ENCODE results near the gene CMTR1.

The CMTR1 gene

DNA sequence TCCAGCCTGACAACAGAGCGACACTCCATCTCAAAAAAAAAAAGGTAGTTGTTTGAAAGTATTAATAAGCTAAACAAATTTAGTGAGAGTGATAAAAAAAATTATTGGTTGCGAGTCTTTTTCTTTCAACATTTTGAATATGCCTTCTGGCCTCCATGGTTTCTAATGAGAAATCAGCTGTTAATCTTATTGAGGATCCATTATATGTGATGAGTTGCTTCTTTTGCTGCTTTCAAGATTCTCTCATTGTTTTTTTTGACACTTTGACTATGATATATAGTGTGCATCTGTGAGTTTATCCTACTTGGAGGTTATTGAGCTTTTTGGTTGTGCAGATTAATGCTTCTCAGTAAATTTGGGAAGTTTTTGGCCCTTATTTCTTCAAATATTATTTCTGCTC lies 15.6 kb upstream of the CMTR1 start:
- Histone ChIP-seq H3K9ac (ENCODE audit: insufficient read length, low read depth) (no peak overlapping the region), H3K27me3 (ENCODE audit: insufficient read depth, insufficient read length) (no peaks in the 10 kb centered on the region)

GRCh38 chr6:37418722-37419121 lies 14.3 kb upstream of the CMTR1 start:
- no peak overlapping the region for H3K9ac ChIP-seq (ENCODE audit: insufficient read length, low read depth)
- H3K9me3 ChIP-seq (ENCODE audit: insufficient read depth, low read length), result no peaks in the 10 kb centered on the region
- no peak overlapping the region for H3K4me3 ChIP-seq (ENCODE audit: insufficient read length, low read depth)
- no peak for DNase-seq (ENCODE audit: low read depth, low spot score)
- TF ChIP-seq ZNF274 (IDR thresholded peaks at IDR 0.05; ENCODE audit: low read depth, low read length), result no peak
- H3K27me3 ChIP-seq (ENCODE audit: insufficient read depth, insufficient read length), result no peaks in the 10 kb centered on the region
- H3K36me3 ChIP-seq (ENCODE audit: insufficient read depth, insufficient read length, low read length), result no peaks in the 10 kb centered on the region
- no peaks in the 10 kb centered on the region for H3K4me1 ChIP-seq (ENCODE audit: insufficient read depth, insufficient read length)

More for the DNA sequence above, 15.6 kb upstream of the CMTR1 start:
- Histone ChIP-seq H3K4me1 (ENCODE audit: insufficient read depth, insufficient read length) (no peaks in the 10 kb centered on the region), H3K4me3 (ENCODE audit: insufficient read length, low read depth) (no peak overlapping the region), H3K9me3 (ENCODE audit: insufficient read depth, low read length) (no peaks in the 10 kb centered on the region), H3K36me3 (ENCODE audit: insufficient read depth, insufficient read length, low read length) (no peaks in the 10 kb centered on the region)
- TF ChIP-seq SUZ12 (IDR thresholded peaks at IDR 0.05; ENCODE audit: extremely low read depth, insufficient read depth, insufficient read length), result no peak
- TF ChIP-seq ZNF274 (IDR thresholded peaks at IDR 0.05; ENCODE audit: low read depth, low read length), result no peak
- no peak for TF ChIP-seq YY1 (IDR thresholded peaks at IDR 0.05; ENCODE audit: insufficient read depth, insufficient read length)
- no peak for DNase-seq (ENCODE audit: low read depth, low spot score)

- TF ChIP-seq ZNF274 (IDR thresholded peaks at IDR 0.05; ENCODE audit: low read depth, low read length) (no peak), YY1 (IDR thresholded peaks at IDR 0.05; ENCODE audit: insufficient read depth, insufficient read length) (no peak), SUZ12 (IDR thresholded peaks at IDR 0.05; ENCODE audit: extremely low read depth, insufficient read depth, insufficient read length) (no peak)
- Histone ChIP-seq H3K9me3 (ENCODE audit: insufficient read depth, low read length) (no peaks in the 10 kb centered on the region), H3K4me3 (ENCODE audit: insufficient read length, low read depth) (no peak overlapping the region), H3K4me1 (ENCODE audit: insufficient read depth, insufficient read length) (no peaks in the 10 kb centered on the region), H3K27me3 (ENCODE audit: insufficient read depth, insufficient read length) (no peaks in the 10 kb centered on the region), H3K9ac (ENCODE audit: insufficient read length, low read depth) (no peak overlapping the region), H3K36me3 (ENCODE audit: insufficient read depth, insufficient read length, low read length) (no peaks in the 10 kb centered on the region)
- DNase-seq (ENCODE audit: low read depth, low spot score), result no peak
These were observed 6.7 kb upstream of the CMTR1 start for GRCh38 chr6:37426058-37426944.

GRCh38 chr6:37426945-37427510 lies 6.0 kb upstream of the CMTR1 start:
- no peak overlapping the region for H3K4me3 ChIP-seq (ENCODE audit: insufficient read length, low read depth)
- DNase-seq (ENCODE audit: low read depth, low spot score), result no peak

GRCh38 chr6:37429352-37429750 lies 3.7 kb upstream of the CMTR1 start:
- Histone ChIP-seq H3K9ac (ENCODE audit: insufficient read length, low read depth) (no peak overlapping the region), H3K4me1 (ENCODE audit: insufficient read depth, insufficient read length) (peaks cover 2% of the 10 kb centered on the region), H3K4me3 (ENCODE audit: insufficient read length, low read depth) (no peak overlapping the region), H3K36me3 (ENCODE audit: insufficient read depth, insufficient read length, low read length) (no peaks in the 10 kb centered on the region), H3K9me3 (ENCODE audit: insufficient read depth, low read length) (no peaks in the 10 kb centered on the region), H3K27me3 (ENCODE audit: insufficient read depth, insufficient read length) (no peaks in the 10 kb centered on the region)
- DNase-seq (ENCODE audit: low read depth, low spot score), result no peak
- no peak for TF ChIP-seq ZNF274 (IDR thresholded peaks at IDR 0.05; ENCODE audit: low read depth, low read length)

More at GRCh38 chr6:37426945-37427510, 6.0 kb upstream of the CMTR1 start:
- TF ChIP-seq YY1 (IDR thresholded peaks at IDR 0.05; ENCODE audit: insufficient read depth, insufficient read length), result no peak
- H3K36me3 ChIP-seq (ENCODE audit: insufficient read depth, insufficient read length, low read length), result no peaks in the 10 kb centered on the region
- H3K9ac ChIP-seq (ENCODE audit: insufficient read length, low read depth), result no peak overlapping the region
- H3K4me1 ChIP-seq (ENCODE audit: insufficient read depth, insufficient read length), result no peaks in the 10 kb centered on the region
- no peaks in the 10 kb centered on the region for H3K9me3 ChIP-seq (ENCODE audit: insufficient read depth, low read length)
- H3K27me3 ChIP-seq (ENCODE audit: insufficient read depth, insufficient read length), result no peaks in the 10 kb centered on the region

- TF ChIP-seq SUZ12 (IDR thresholded peaks at IDR 0.05; ENCODE audit: extremely low read depth, insufficient read depth, insufficient read length) (no peak), YY1 (IDR thresholded peaks at IDR 0.05; ENCODE audit: insufficient read depth, insufficient read length) (no peak), ZNF274 (IDR thresholded peaks at IDR 0.05; ENCODE audit: low read depth, low read length) (no peak)
- no peaks in the 10 kb centered on the region for H3K27me3 ChIP-seq (ENCODE audit: insufficient read depth, insufficient read length)
- DNase-seq (ENCODE audit: low read depth, low spot score), result no peak
- peaks cover 19% of the 10 kb centered on the region for H3K36me3 ChIP-seq (ENCODE audit: insufficient read depth, insufficient read length, low read length)
- H3K9me3 ChIP-seq (ENCODE audit: insufficient read depth, low read length), result no peaks in the 10 kb centered on the region
- peak overlapping the region; percentile 76 for H3K4me3 ChIP-seq (ENCODE audit: insufficient read length, low read depth)
- peak overlapping the region; percentile 85 for H3K9ac ChIP-seq (ENCODE audit: insufficient read length, low read depth)
- peaks cover 2% of the 10 kb centered on the region for H3K4me1 ChIP-seq (ENCODE audit: insufficient read depth, insufficient read length)
These were observed 468 bp upstream of the CMTR1 start for GRCh38 chr6:37432590-37432915.

- Histone ChIP-seq H3K27me3 (ENCODE audit: insufficient read depth, insufficient read length) (no peaks in the 10 kb centered on the region), H3K4me1 (ENCODE audit: insufficient read depth, insufficient read length) (peaks cover 2% of the 10 kb centered on the region), H3K9me3 (ENCODE audit: insufficient read depth, low read length) (no peaks in the 10 kb centered on the region), H3K36me3 (ENCODE audit: insufficient read depth, insufficient read length, low read length) (peaks cover 28% of the 10 kb centered on the region), H3K4me3 (ENCODE audit: insufficient read length, low read depth) (peak overlapping the region; percentile 76), H3K9ac (ENCODE audit: insufficient read length, low read depth) (peak overlapping the region; percentile 85)
- TF ChIP-seq SUZ12 (IDR thresholded peaks at IDR 0.05; ENCODE audit: extremely low read depth, insufficient read depth, insufficient read length) (no peak), ZNF274 (IDR thresholded peaks at IDR 0.05; ENCODE audit: low read depth, low read length) (no peak), YY1 (IDR thresholded peaks at IDR 0.05; ENCODE audit: insufficient read depth, insufficient read length) (no peak)
- DNase-seq (ENCODE audit: low read depth, low spot score), result no peak
These were observed 743 bp downstream of the CMTR1 start for GRCh38 chr6:37433657-37434271.

Measured in NT2/D1 (cell line).